ENCODE results near the gene ZNF362.

ZNF362 gene

GRCh38 chr1:33332357-33332789 lies 76.1 kb downstream of the ZNF362 start:
- Mint-ChIP-seq H3K4me3 (no peak overlapping the region), H3K36me3 (peaks cover 31% of the 10 kb centered on the region), H3K4me1 (peaks cover 7% of the 10 kb centered on the region), H3K9me3 (no peaks in the 10 kb centered on the region), H3K27ac (no peak overlapping the region), H3K27me3 (no peaks in the 10 kb centered on the region)
- CTCF ChIA-PET, result interaction anchor here (1.1 kb wide), 1 partner anchor 10 kb away, joined by 3 read pairs; no protein-coding TSS in a partner anchor
- DNase-seq, result no peak

- CTCF ChIA-PET, result no interaction called here
- H3K27ac Mint-ChIP-seq, result no peak overlapping the region
- H3K27me3 Mint-ChIP-seq, result no peaks in the 10 kb centered on the region
These were observed 76.6 kb downstream of the ZNF362 start for GRCh38 chr1:33332881-33333280.

GRCh38 chr1:33334081-33334552 lies 77.8 kb downstream of the ZNF362 start:
- H3K27ac Mint-ChIP-seq, result no peak overlapping the region
- CTCF ChIA-PET, result no interaction called here

More at GRCh38 chr1:33332881-33333280, 76.6 kb downstream of the ZNF362 start:
- Mint-ChIP-seq H3K4me3 (no peak overlapping the region), H3K36me3 (peaks cover 28% of the 10 kb centered on the region), H3K9me3 (no peaks in the 10 kb centered on the region), H3K4me1 (peaks cover 7% of the 10 kb centered on the region)
- no peak for DNase-seq

GRCh38 chr1:33335020-33335419 lies 78.7 kb downstream of the ZNF362 start:
- H3K9me3 Mint-ChIP-seq, result no peaks in the 10 kb centered on the region
- no peak for DNase-seq
- H3K36me3 Mint-ChIP-seq, result peaks cover 16% of the 10 kb centered on the region
- H3K27me3 Mint-ChIP-seq, result no peaks in the 10 kb centered on the region
- CTCF ChIA-PET, result interaction anchor here (1.0 to 1.3 kb wide), 2 partner anchors 9 to 22 kb away, joined by 3 read pairs; no protein-coding TSS in a partner anchor
- H3K27ac Mint-ChIP-seq, result peak overlapping the region; percentile 19
- H3K4me1 Mint-ChIP-seq, result peaks cover 9% of the 10 kb centered on the region
- H3K4me3 Mint-ChIP-seq, result no peak overlapping the region

More at GRCh38 chr1:33334081-33334552, 77.8 kb downstream of the ZNF362 start:
- Mint-ChIP-seq H3K27me3 (no peaks in the 10 kb centered on the region), H3K4me1 (peaks cover 9% of the 10 kb centered on the region), H3K36me3 (peaks cover 22% of the 10 kb centered on the region), H3K9me3 (no peaks in the 10 kb centered on the region), H3K4me3 (no peak overlapping the region)
- DNase-seq, result no peak

GRCh38 chr1:33336580-33336979 lies 80.3 kb downstream of the ZNF362 start:
- Mint-ChIP-seq H3K9me3 (no peaks in the 10 kb centered on the region), H3K4me1 (peaks cover 9% of the 10 kb centered on the region), H3K27me3 (no peaks in the 10 kb centered on the region), H3K36me3 (peaks cover 22% of the 10 kb centered on the region), H3K4me3 (no peak overlapping the region), H3K27ac (no peak overlapping the region)
- CTCF ChIA-PET, result interaction anchor here (1.3 to 1.5 kb wide), 2 partner anchors 11 to 41 kb away, joined by 3 to 6 read pairs; no protein-coding TSS in a partner anchor
- DNase-seq, result no peak

GRCh38 chr1:33337441-33337840 lies 81.1 kb downstream of the ZNF362 start:
- Mint-ChIP-seq H3K27me3 (no peaks in the 10 kb centered on the region), H3K9me3 (no peaks in the 10 kb centered on the region), H3K27ac (no peak overlapping the region), H3K4me1 (peaks cover 9% of the 10 kb centered on the region), H3K4me3 (no peak overlapping the region), H3K36me3 (peaks cover 15% of the 10 kb centered on the region)
- CTCF ChIA-PET, result no interaction called here
- DNase-seq, result no peak

GRCh38 chr1:33338048-33338439 lies 81.8 kb downstream of the ZNF362 start:
- Mint-ChIP-seq H3K4me3 (no peak overlapping the region), H3K27me3 (no peaks in the 10 kb centered on the region), H3K36me3 (peaks cover 15% of the 10 kb centered on the region), H3K4me1 (peaks cover 9% of the 10 kb centered on the region), H3K27ac (no peak overlapping the region), H3K9me3 (no peaks in the 10 kb centered on the region)
- CTCF ChIA-PET, result no interaction called here
- no peak for DNase-seq

GRCh38 chr1:33338440-33339211 lies 82.3 kb downstream of the ZNF362 start:
- H3K4me1 Mint-ChIP-seq, result peaks cover 12% of the 10 kb centered on the region
- no peaks in the 10 kb centered on the region for H3K9me3 Mint-ChIP-seq
- peaks cover 15% of the 10 kb centered on the region for H3K36me3 Mint-ChIP-seq
- CTCF ChIA-PET, result interaction anchor here (0.9 kb wide), 1 partner anchor 41 kb away, joined by 4 read pairs; no protein-coding TSS in a partner anchor
- DNase-seq, result no peak
- no peak overlapping the region for H3K4me3 Mint-ChIP-seq
- no peaks in the 10 kb centered on the region for H3K27me3 Mint-ChIP-seq
- H3K27ac Mint-ChIP-seq, result no peak overlapping the region

GRCh38 chr1:33339413-33339812 lies 83.1 kb downstream of the ZNF362 start:
- peaks cover 17% of the 10 kb centered on the region for H3K36me3 Mint-ChIP-seq
- no peaks in the 10 kb centered on the region for H3K9me3 Mint-ChIP-seq
- CTCF ChIA-PET, result interaction anchor here (0.9 kb wide), 1 partner anchor 41 kb away, joined by 4 read pairs; no protein-coding TSS in a partner anchor
- no peaks in the 10 kb centered on the region for H3K27me3 Mint-ChIP-seq
- H3K27ac Mint-ChIP-seq, result no peak overlapping the region
- H3K4me1 Mint-ChIP-seq, result peaks cover 15% of the 10 kb centered on the region
- no peak overlapping the region for H3K4me3 Mint-ChIP-seq
- DNase-seq, result no peak

GRCh38 chr1:33341190-33341589 lies 84.9 kb downstream of the ZNF362 start:
- Mint-ChIP-seq H3K27me3 (no peaks in the 10 kb centered on the region), H3K36me3 (peaks cover 18% of the 10 kb centered on the region), H3K27ac (no peak overlapping the region), H3K9me3 (no peaks in the 10 kb centered on the region), H3K4me3 (no peak overlapping the region), H3K4me1 (peaks cover 9% of the 10 kb centered on the region)
- CTCF ChIA-PET, result interaction anchor here (1.3 to 1.4 kb wide), 2 partner anchors 9 to 46 kb away, joined by 3 to 7 read pairs; no protein-coding TSS in a partner anchor
- DNase-seq, result no peak

GRCh38 chr1:33342041-33342723 lies 85.9 kb downstream of the ZNF362 start:
- CTCF ChIA-PET, result interaction anchor here (0.6 to 1.4 kb wide), 4 partner anchors 10 to 180 kb away, joined by 3 to 7 read pairs (median 3); no protein-coding TSS in a partner anchor
- Mint-ChIP-seq H3K4me1 (peaks cover 19% of the 10 kb centered on the region), H3K9me3 (no peaks in the 10 kb centered on the region), H3K36me3 (peaks cover 28% of the 10 kb centered on the region), H3K27ac (no peak overlapping the region), H3K27me3 (no peaks in the 10 kb centered on the region), H3K4me3 (no peak overlapping the region)
- DNase-seq, result no peak

- no peak for DNase-seq
- Mint-ChIP-seq H3K4me3 (no peak overlapping the region), H3K4me1 (peaks cover 30% of the 10 kb centered on the region), H3K27me3 (no peaks in the 10 kb centered on the region), H3K36me3 (peaks cover 32% of the 10 kb centered on the region), H3K27ac (no peak overlapping the region), H3K9me3 (no peaks in the 10 kb centered on the region)
- CTCF ChIA-PET, result no interaction called here
These were observed 87.2 kb downstream of the ZNF362 start for GRCh38 chr1:33343539-33343938.

GRCh38 chr1:33344896-33345560 lies 88.7 kb downstream of the ZNF362 start:
- H3K27ac Mint-ChIP-seq, result no peak overlapping the region
- peaks cover 31% of the 10 kb centered on the region for H3K4me1 Mint-ChIP-seq
- H3K27me3 Mint-ChIP-seq, result peaks cover under 1% of the 10 kb centered on the region
- H3K36me3 Mint-ChIP-seq, result peaks cover 33% of the 10 kb centered on the region
- H3K4me3 Mint-ChIP-seq, result no peak overlapping the region
- CTCF ChIA-PET, result no interaction called here
- no peak for DNase-seq
- H3K9me3 Mint-ChIP-seq, result no peaks in the 10 kb centered on the region

GRCh38 chr1:33346533-33346926 lies 90.2 kb downstream of the ZNF362 start:
- DNase-seq, result no peak
- Mint-ChIP-seq H3K4me3 (peak overlapping the region; percentile 17), H3K27me3 (peaks cover 5% of the 10 kb centered on the region), H3K4me1 (peaks cover 44% of the 10 kb centered on the region), H3K36me3 (peaks cover 25% of the 10 kb centered on the region), H3K27ac (no peak overlapping the region), H3K9me3 (no peaks in the 10 kb centered on the region)
- CTCF ChIA-PET, result no interaction called here

All from activated naive CD4-positive, alpha-beta T cell treated with anti-CD3 and anti-CD28 coated beads, Interleukin-2, amount 10 ng/mL, durations not matched to agents 7 days and 5 days (primary cell).